CD4-positive, CD25-positive, alpha-beta regulatory T cell (primary cell): ENCODE results near the gene NPIPB5. TPM values are rescaled to one million over a fixed set of nuclear protein-coding genes. Genes with fewer than 3 reads are reported as not detected.
"Not testable (repeated sequence)": the region's sequence is repeated elsewhere in the genome, so short reads cannot be mapped to it uniquely, and the experiment has no call there.

Experiments
- ATAC-seq, 2 donors: fragments of 150-1000 bp; cut with Tn5 transposase; one replicate each; pipeline ENCODE4 v1.10.0; 2021; ENCODE audit warnings: low read depth in 2 of 2, moderate number of reproducible peaks in 2 of 2, moderate library complexity in 1 of 2
- DNase-seq, 3 donors: peaks; one replicate each; pipeline versions ENCODE4 v3.0.0 to v3.0.0-alpha.2; 2012 to 2022; ENCODE audit warnings: mixed read lengths in 1 of 3
- H3K27ac ChIP-seq: one replicate; pipeline ENCODE4 v1.7.0; 2013; ENCODE audit warnings: mild to moderate bottlenecking, low read length; ENCODE audit not compliant: insufficient read depth, poor library complexity, severe bottlenecking
- H3K27me3 ChIP-seq: one replicate; pipeline ENCODE4 v1.7.0; 2013; ENCODE audit warnings: low read length; ENCODE audit not compliant: control insufficient read depth, insufficient read depth
- H3K36me3 ChIP-seq: one replicate; pipeline ENCODE4 v1.7.0; 2013; ENCODE audit warnings: mild to moderate bottlenecking, low read length, moderate library complexity; ENCODE audit not compliant: control insufficient read depth, insufficient read depth
- H3K4me1 ChIP-seq: 2 replicates; pipeline ENCODE4 v1.7.0; 2013; ENCODE audit warnings: mild to moderate bottlenecking, low read length; ENCODE audit not compliant: insufficient read depth, control insufficient read depth, poor library complexity, severe bottlenecking
- H3K4me3 ChIP-seq: one replicate; pipeline ENCODE4 v1.7.0; 2013; ENCODE audit warnings: low read depth, mild to moderate bottlenecking, low read length, moderate library complexity
- H3K9me3 ChIP-seq, 2 experiments: 1 replicate in 1 of 2; 2 replicates in 1 of 2; pipeline ENCODE4 v1.7.0; 2013; ENCODE audit warnings: low read length in 2 of 2, mild to moderate bottlenecking in 1 of 2, moderate library complexity in 1 of 2; ENCODE audit not compliant: control insufficient read depth in 2 of 2
- H3K27ac Mint-ChIP-seq, 3 donors: one replicate each; pipeline ENCODE4 v1.8.0; 2020 to 2022; ENCODE audit warnings: mild to moderate bottlenecking in 3 of 3, mixed read lengths in 3 of 3, moderate library complexity in 2 of 3
- H3K27me3 Mint-ChIP-seq: one replicate; pipeline ENCODE4 v1.8.0; 2022; ENCODE audit warnings: mild to moderate bottlenecking, mixed read lengths
- H3K36me3 Mint-ChIP-seq: one replicate; pipeline ENCODE4 v1.8.0; 2020; ENCODE audit warnings: mixed read lengths
- H3K4me1 Mint-ChIP-seq, 4 donors: one replicate each; pipeline ENCODE4 v1.8.0; 2020 to 2022; ENCODE audit warnings: mixed read lengths in 4 of 4, mild to moderate bottlenecking in 1 of 4
- H3K4me3 Mint-ChIP-seq, 4 donors: one replicate each; pipeline ENCODE4 v1.8.0; 2020 to 2022; ENCODE audit warnings: mild to moderate bottlenecking in 4 of 4, mixed read lengths in 4 of 4, moderate library complexity in 3 of 4
- H3K9me3 Mint-ChIP-seq, 7 donors: one replicate each; pipeline ENCODE4 v1.8.0; 2020 to 2022; ENCODE audit warnings: mixed read lengths in 7 of 7, mild to moderate bottlenecking in 3 of 7, moderate library complexity in 2 of 7
- polyA plus RNA-seq, 4 donors: library from polyadenylated mRNA; unstranded; fragments of 300-500 nt; fragmentation: Illumina TruSeq; gene quantifications; one replicate each; pipeline ENCODE4 v1.2.3, GENCODE V29; 2021
- total RNA-seq: library from RNA; stranded (reverse); gene quantifications from one replicate; pipeline ENCODE4 v1.2.3, GENCODE V29; 2022

Gene NPIPB5
- total and polyA plus RNA-seq, 5 donors from 2014 or later = 4.6 to 656 (median 4.8) TPM

DNA sequence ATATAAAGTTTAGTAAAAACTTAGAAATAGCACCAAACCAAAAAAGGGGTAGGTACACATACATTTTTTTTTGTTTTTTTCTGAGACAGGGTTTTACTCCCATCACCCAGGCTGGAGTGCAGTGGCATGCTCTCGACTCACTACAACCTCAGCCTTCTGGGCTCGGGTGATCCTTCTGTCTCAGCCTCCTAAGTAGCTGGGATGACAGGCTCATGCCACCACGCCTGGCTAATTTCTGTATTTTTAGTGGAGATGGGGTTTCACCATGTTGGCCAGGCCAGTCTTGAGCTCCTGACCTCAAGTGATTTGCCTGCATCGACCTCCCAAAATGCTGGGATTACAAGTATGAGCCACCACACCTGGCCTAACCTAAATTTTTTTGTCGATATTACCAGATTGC, 41.0 kb downstream of the NPIPB5 start:
- H3K27ac ChIP-seq, DNase-seq, H3K27me3 ChIP-seq, H3K36me3 ChIP-seq, H3K9me3 Mint-ChIP-seq, H3K4me3 Mint-ChIP-seq, H3K4me1 ChIP-seq, H3K4me3 ChIP-seq, ATAC-seq, H3K36me3 Mint-ChIP-seq, H3K9me3 ChIP-seq, H3K27ac Mint-ChIP-seq, H3K4me1 Mint-ChIP-seq, H3K27me3 Mint-ChIP-seq: not testable (repeated sequence)

DNA sequence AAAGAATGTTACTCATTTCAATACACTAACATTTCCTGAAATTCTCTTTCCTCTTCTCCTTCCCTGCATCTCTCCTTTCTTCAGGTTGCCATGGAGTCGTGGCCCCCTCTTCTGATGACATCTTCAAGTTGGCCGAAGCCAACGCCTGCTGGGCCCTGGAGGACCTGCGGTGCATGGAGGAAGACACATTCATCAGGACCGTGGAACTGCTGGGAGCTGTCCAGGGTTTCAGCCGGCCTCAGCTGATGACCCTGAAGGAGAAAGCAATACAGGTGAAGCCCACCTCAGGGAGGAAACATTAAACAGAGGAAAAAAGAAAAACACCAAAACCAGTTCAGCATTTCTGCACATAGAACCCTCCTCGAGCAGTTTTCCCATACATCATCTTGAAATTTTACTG, 46.1 kb downstream of the NPIPB5 start:
- not testable (repeated sequence) for H3K4me3 ChIP-seq, H3K9me3 ChIP-seq, H3K36me3 ChIP-seq, H3K27ac ChIP-seq, H3K27me3 Mint-ChIP-seq, H3K36me3 Mint-ChIP-seq, H3K27ac Mint-ChIP-seq, H3K4me1 ChIP-seq, H3K4me3 Mint-ChIP-seq, H3K4me1 Mint-ChIP-seq, H3K9me3 Mint-ChIP-seq, DNase-seq, ATAC-seq, H3K27me3 ChIP-seq

Other genes with a start within 250 kb of the NPIPB5 start
- gene POLR3E, start 213.5 kb upstream of the NPIPB5 start, total RNA-seq = 249 TPM
- 10 to 100 TPM; 10.2 to 16.3 (median 14.6) TPM for gene POLR3E, start 213.5 kb upstream of the NPIPB5 start, polyA plus RNA-seq
- gene CDR2, start 136.3 kb upstream of the NPIPB5 start, total RNA-seq = 90.2 TPM
- 10 to 100 TPM; 64.7 to 82.1 (median 74.3) TPM for gene CDR2, start 136.3 kb upstream of the NPIPB5 start, polyA plus RNA-seq